Tibial nerve (tissue), 4 donors: ENCODE data around the gene CD320. TPM values are rescaled to one million over a fixed set of nuclear protein-coding genes. Genes with fewer than 3 reads are reported as not detected.

Experiments used
- DNase-seq, 2 donors: peaks; one replicate each; pipeline ENCODE4 v3.0.0-alpha.2; 2019; ENCODE audit warnings: low spot score in 2 of 2
- H3K27ac ChIP-seq, 4 donors: fragments of 200-600 bp; sonication (generic) in 3 of 4; one replicate each; pipeline ENCODE4 v1.5.1; 2017 to 2019; ENCODE audit warnings: mild to moderate bottlenecking in 1 of 4
- H3K27me3 ChIP-seq, 2 donors: fragments of 200-600 bp; sonication (generic) in 1 of 2; one replicate each; pipeline versions ENCODE4 v1.5.1 to v1.6.0; 2017 to 2019
- H3K36me3 ChIP-seq, 3 donors: fragments of 200-600 bp; sonication (generic); one replicate each; pipeline ENCODE4 v1.5.1; 2018 to 2019
- H3K4me1 ChIP-seq, 4 donors: fragments of 200-600 bp; sonication (generic) in 3 of 4; one replicate each; pipeline ENCODE4 v1.5.1; 2017 to 2019
- H3K4me3 ChIP-seq, 4 donors: fragments of 200-600 bp; sonication (generic) in 3 of 4; one replicate each; pipeline ENCODE4 v1.5.1; 2017 to 2019; ENCODE audit warnings: mild to moderate bottlenecking in 1 of 4, moderate library complexity in 1 of 4
- H3K9me3 ChIP-seq, 4 donors: fragments of 200-600 bp; sonication (generic) in 3 of 4; one replicate each; pipeline ENCODE4 v1.5.1; 2017 to 2019
- EP300 ChIP-seq, 2 donors: sonication (generic); formaldehyde crosslinking; IDR thresholded peaks; one replicate each; pipeline ENCODE4 v1.6.1; 2017; ENCODE audit warnings: antibody characterized with exemption in 2 of 2, mild to moderate bottlenecking in 1 of 2
- POLR2A ChIP-seq, 2 donors: fragments of 450-650 bp; IDR thresholded peaks; one replicate each; pipeline ENCODE4 v1.6.1; 2017; ENCODE audit warnings: antibody characterized with exemption in 2 of 2, mild to moderate bottlenecking in 2 of 2, moderate library complexity in 2 of 2
- WGBS, 2 donors: methylation state at CpG; one replicate each; pipeline ENCODE4 v1.1.5; 2018; 5-methylcytosine and 5-hydroxymethylcytosine counted together
- total RNA-seq, 4 donors: library from RNA; depleted of rRNA; stranded (reverse); fragments of >200 nt; gene quantifications; one replicate each; pipeline ENCODE4 v1.1.0, GENCODE V29; 2016
- TF ChIP-seq, protein P1 (sequence below), 5 experiments: fragments of 200-600 bp in 3 of 5; fragments of 450-650 bp in 2 of 5; sonication (generic) in 3 of 5; IDR thresholded peaks; one replicate each; pipeline ENCODE4 v1.5.1; 2016 to 2019; ENCODE audit warnings: antibody characterized with exemption in 5 of 5, mild to moderate bottlenecking in 3 of 5, moderate library complexity in 2 of 5

Gene CD320
- total RNA-seq, 4 donors from 2014 or later: 64.7 to 109 (median 83.9) TPM

DNA sequence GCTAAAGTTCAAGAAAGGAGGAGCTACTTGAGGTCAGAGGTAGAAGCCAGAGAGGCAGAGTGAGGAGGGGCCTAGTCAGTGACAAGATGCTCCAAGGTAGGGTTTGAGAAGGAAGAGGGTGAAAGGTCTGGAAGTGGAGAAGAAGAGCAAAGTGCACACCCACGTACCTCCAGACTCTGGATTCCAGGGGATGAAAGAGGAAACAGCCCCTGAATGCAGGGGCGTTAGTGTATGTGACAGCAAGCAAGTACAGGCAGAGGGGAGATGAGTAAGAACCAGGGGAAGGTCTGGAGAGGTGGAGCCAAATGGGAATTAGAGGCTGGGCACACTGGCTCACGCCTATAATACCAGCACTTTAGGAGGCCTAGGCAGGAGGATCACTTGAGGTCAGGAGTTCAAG lies 21.8 kb upstream of the CD320 start:
- peaks cover 0 to 5% (median 0%) of the 10 kb centered on the region in 4 donors for H3K9me3 ChIP-seq
- H3K4me1 ChIP-seq: peaks cover 0 to 18% (median 5%) of the 10 kb centered on the region in 4 donors
- TF ChIP-seq POLR2A (IDR thresholded peaks at IDR 0.05): no peak
- TF ChIP-seq, protein P1, sequence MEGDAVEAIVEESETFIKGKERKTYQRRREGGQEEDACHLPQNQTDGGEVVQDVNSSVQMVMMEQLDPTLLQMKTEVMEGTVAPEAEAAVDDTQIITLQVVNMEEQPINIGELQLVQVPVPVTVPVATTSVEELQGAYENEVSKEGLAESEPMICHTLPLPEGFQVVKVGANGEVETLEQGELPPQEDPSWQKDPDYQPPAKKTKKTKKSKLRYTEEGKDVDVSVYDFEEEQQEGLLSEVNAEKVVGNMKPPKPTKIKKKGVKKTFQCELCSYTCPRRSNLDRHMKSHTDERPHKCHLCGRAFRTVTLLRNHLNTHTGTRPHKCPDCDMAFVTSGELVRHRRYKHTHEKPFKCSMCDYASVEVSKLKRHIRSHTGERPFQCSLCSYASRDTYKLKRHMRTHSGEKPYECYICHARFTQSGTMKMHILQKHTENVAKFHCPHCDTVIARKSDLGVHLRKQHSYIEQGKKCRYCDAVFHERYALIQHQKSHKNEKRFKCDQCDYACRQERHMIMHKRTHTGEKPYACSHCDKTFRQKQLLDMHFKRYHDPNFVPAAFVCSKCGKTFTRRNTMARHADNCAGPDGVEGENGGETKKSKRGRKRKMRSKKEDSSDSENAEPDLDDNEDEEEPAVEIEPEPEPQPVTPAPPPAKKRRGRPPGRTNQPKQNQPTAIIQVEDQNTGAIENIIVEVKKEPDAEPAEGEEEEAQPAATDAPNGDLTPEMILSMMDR (IDR thresholded peaks at IDR 0.05): no peak
- no peak for TF ChIP-seq EP300 (IDR thresholded peaks at IDR 0.05)
- no peak for DNase-seq
- no peak overlapping the region for H3K4me3 ChIP-seq
- H3K36me3 ChIP-seq: peaks cover 0 to 27% (median 0%) of the 10 kb centered on the region in 3 donors
- no peak overlapping the region for H3K27ac ChIP-seq
- peaks cover 0 to 21% of the 10 kb centered on the region in 2 donors for H3K27me3 ChIP-seq
- WGBS, 2 donors: 83 to 88% methylated on average over 3 of the region's 3 CpGs

DNA sequence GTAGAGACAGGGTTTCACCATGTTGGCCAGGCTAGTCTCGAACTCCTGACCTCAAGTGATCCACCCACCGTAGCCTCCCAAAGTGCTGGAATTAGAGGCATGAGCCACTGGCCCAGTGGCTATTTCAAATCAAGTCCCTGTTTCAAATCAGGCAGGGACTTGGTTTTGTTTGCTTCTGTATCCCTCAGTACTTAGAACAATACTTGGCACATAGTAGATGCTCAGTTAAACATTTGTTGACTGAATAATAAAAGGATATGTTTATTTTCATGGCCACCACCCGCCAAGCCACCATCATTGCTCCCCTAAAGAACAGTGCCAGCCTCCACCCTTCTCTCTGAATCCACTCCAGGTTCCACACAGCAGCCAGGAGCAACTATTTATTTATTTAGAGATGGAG lies 17.3 kb upstream of the CD320 start:
- WGBS, 2 donors: 93 to 94% methylated on average over 3 of the region's 3 CpGs
- peaks cover 0 to 33% (median 14%) of the 10 kb centered on the region in 4 donors for H3K4me1 ChIP-seq
- no peak for DNase-seq
- H3K36me3 ChIP-seq: peaks cover 0 to 52% (median 0%) of the 10 kb centered on the region in 3 donors
- no peak overlapping the region for H3K4me3 ChIP-seq
- H3K27ac ChIP-seq: no peak overlapping the region
- TF ChIP-seq POLR2A (IDR thresholded peaks at IDR 0.05) (no peak), EP300 (IDR thresholded peaks at IDR 0.05) (no peak)
- TF ChIP-seq, protein P1 (IDR thresholded peaks at IDR 0.05): no peak
- no peaks in the 10 kb centered on the region for H3K27me3 ChIP-seq
- peaks cover 0 to 5% (median 0%) of the 10 kb centered on the region in 4 donors for H3K9me3 ChIP-seq

DNA sequence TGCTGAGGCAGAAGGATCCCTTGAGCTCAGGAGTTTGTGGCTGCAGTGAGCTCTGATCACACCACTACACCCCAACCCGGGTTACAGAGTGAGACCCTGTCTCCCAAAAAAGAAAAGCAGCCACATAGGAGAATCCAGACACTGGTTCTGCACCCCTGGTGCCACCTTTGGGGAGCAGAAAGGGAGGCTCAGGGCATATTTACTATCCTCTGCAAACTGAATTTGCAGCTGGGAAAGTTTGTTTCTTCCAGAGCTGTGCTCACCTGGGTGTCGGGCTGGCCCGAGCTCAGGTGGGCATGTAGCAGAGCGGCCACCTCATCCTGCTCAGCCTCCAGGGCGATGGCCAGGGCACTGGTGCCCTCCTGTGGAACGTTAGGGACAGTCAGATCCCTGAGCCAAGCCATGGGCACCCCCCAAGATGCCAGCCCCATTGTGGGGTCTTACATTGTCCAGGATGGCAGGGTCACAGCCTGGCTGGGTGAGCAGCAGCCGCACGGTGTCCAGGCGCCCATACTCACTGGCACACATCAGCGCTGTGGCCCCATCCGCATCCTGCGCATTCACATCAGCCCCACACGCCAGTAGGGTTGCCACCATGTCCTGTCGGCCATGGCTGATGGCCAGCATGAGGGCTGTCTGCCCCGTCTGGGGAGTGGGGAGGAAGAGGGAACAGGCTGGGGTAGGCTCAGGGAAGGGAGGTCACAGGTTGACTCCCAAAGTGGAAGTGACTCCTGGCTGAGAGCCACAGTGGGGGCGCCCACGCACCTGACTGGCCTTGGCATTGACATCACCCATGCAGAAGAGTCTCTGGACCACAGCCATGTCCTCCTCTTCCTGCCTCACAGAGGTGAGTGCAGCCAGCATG lies 16.3 kb upstream of the CD320 start:
- Histone ChIP-seq H3K4me3 (no peak overlapping the region), H3K9me3 (peaks cover 0 to 5% (median 0%) of the 10 kb centered on the region in 4 donors), H3K36me3 (peaks cover 0 to 42% (median 0%) of the 10 kb centered on the region in 3 donors), H3K4me1 (peaks cover 0 to 43% (median 21%) of the 10 kb centered on the region in 4 donors), H3K27ac (no peak overlapping the region), H3K27me3 (no peaks in the 10 kb centered on the region)
- DNase-seq: no peak
- TF ChIP-seq, protein P1 (IDR thresholded peaks at IDR 0.05): no peak
- TF ChIP-seq POLR2A (IDR thresholded peaks at IDR 0.05): no peak
- TF ChIP-seq EP300 (IDR thresholded peaks at IDR 0.05): no peak
- WGBS, 2 donors: 68 to 78% methylated on average over 10 to 16 of the region's 17 CpGs

DNA sequence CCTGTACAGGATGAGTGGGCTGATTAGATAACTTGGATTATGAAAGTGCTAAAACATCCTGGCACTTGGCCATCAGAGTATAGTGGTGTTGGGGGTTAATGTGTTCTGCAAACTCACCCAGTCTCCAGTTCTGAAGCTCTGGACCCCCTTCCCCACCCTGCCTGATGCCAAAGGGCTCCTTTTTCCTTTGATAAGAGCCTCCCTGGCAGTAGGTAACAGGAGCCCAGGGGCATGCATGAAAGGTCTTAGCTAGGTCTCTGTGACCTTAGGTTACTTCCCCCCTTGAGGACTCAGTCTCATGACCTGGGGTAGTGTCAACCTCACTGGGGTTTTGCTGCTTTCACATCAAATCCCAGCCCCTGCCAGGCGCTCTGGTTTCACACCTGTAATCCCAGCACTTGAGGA lies 15.6 kb upstream of the CD320 start:
- H3K27me3 ChIP-seq: no peaks in the 10 kb centered on the region
- WGBS, 2 donors: 60 to 82% methylated on average over 1 of the region's 1 CpG

DNA sequence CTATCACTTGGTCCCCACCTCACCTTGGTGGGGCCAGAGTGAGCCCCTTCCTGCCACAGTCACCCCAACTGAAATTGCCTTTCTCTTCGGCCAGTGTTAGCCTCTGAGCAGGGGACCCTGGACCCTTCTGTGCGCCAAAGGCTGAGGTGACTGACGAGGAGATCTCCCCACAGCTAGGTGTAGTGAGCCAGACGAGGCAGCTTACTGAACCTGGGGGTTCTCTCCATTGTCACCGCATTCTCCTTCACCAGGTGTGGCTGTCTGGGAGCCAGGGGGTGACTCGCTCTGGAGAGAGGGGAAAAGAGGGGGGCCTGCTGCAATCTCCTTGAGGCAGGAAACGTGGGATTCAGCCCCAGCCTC lies 14.5 kb upstream of the CD320 start:
- 63 to 75% methylated on average over 6 of the region's 7 CpGs for WGBS, 2 donors
- peak overlapping the region in 3 of 4 donors; percentile 30 to 95 (median 92) for H3K27ac ChIP-seq
- TF ChIP-seq POLR2A (IDR thresholded peaks at IDR 0.05) (no peak), EP300 (IDR thresholded peaks at IDR 0.05) (no peak)
- TF ChIP-seq, protein P1 (IDR thresholded peaks at IDR 0.05): no peak
- peak overlapping the region; percentile 80 to 95 (median 88) for H3K4me3 ChIP-seq
- DNase-seq: no peak
- peaks cover 0 to 5% (median 0%) of the 10 kb centered on the region in 4 donors for H3K9me3 ChIP-seq
- peaks cover 0 to 42% (median 0%) of the 10 kb centered on the region in 3 donors for H3K36me3 ChIP-seq
- H3K27me3 ChIP-seq: no peaks in the 10 kb centered on the region
- H3K4me1 ChIP-seq: peaks cover 0 to 48% (median 21%) of the 10 kb centered on the region in 4 donors

More for the DNA sequence above, 15.6 kb upstream of the CD320 start:
- peaks cover 0 to 5% (median 0%) of the 10 kb centered on the region in 4 donors for H3K9me3 ChIP-seq
- TF ChIP-seq POLR2A (IDR thresholded peaks at IDR 0.05) (no peak), EP300 (IDR thresholded peaks at IDR 0.05) (peak in 1 of 2 donors; percentile 6)
- H3K36me3 ChIP-seq: peaks cover 0 to 42% (median 0%) of the 10 kb centered on the region in 3 donors
- peaks cover 0 to 48% (median 21%) of the 10 kb centered on the region in 4 donors for H3K4me1 ChIP-seq
- no peak overlapping the region for H3K27ac ChIP-seq
- H3K4me3 ChIP-seq: no peak overlapping the region
- no peak for DNase-seq
